Measurements from ENCODE around the gene HTR2A.

DNA sequence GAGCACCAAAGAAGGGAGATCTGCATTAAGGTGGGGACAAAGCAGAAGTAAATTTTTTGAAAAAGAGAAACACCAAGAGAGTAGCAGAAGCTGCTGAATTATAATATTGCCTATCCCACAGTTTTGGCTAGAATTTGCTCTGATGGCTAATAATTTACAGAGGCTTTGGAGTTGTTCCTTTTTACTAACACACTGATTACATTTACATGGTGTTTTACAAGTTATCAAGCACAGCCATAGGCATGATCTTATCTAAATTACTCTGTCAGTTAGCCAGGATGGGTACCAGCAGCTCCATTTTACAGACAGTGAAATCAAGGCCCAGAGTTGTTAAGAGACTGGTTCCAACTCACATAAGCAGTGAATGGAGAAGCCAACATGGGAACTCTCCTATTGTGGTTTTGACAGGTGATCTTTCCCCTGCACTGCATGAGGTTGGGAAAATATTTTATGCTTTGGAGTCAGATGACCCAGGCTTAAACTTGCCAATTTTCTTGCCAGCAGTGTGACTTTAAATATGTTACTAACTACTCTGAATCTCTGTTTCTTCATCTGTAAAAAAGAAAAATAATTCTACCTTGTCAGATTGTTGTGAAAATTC is 66.3 kb downstream of the HTR2A start:
- TF ChIP-seq, protein P1, sequence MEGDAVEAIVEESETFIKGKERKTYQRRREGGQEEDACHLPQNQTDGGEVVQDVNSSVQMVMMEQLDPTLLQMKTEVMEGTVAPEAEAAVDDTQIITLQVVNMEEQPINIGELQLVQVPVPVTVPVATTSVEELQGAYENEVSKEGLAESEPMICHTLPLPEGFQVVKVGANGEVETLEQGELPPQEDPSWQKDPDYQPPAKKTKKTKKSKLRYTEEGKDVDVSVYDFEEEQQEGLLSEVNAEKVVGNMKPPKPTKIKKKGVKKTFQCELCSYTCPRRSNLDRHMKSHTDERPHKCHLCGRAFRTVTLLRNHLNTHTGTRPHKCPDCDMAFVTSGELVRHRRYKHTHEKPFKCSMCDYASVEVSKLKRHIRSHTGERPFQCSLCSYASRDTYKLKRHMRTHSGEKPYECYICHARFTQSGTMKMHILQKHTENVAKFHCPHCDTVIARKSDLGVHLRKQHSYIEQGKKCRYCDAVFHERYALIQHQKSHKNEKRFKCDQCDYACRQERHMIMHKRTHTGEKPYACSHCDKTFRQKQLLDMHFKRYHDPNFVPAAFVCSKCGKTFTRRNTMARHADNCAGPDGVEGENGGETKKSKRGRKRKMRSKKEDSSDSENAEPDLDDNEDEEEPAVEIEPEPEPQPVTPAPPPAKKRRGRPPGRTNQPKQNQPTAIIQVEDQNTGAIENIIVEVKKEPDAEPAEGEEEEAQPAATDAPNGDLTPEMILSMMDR (IDR thresholded peaks at IDR 0.05; ENCODE audit: insufficient read depth, low read length, poor library complexity, severe bottlenecking) = no peak
- TF ChIP-seq EZH2phosphoT487 (conservative IDR thresholded peaks at IDR 0.05; ENCODE audit: low read length) = no peak

Measured in SU-DHL-6 (cell line).